Peyer's patch (tissue), 4 donors: ENCODE results near the gene SMYD3. TPM values are rescaled to one million over a fixed set of nuclear protein-coding genes. Genes with fewer than 3 reads are reported as not detected.

ENCODE experiments used
- DNase-seq, 3 donors: peaks; one replicate each; pipeline ENCODE4 v3.0.0-alpha.2; 2017 to 2019
- H3K27ac ChIP-seq, 4 donors: fragments of 200-600 bp; sonication (generic); one replicate each; pipeline ENCODE4 v1.5.1; 2016 to 2019
- H3K27me3 ChIP-seq, 2 donors: fragments of 200-600 bp; sonication (generic); one replicate each; pipeline ENCODE4 v1.5.1; 2019
- H3K36me3 ChIP-seq, 3 donors: fragments of 200-600 bp; sonication (generic); one replicate each; pipeline ENCODE4 v1.5.1; 2016 to 2019
- H3K4me1 ChIP-seq, 4 donors: fragments of 200-600 bp; sonication (generic); one replicate each; pipeline ENCODE4 v1.5.1; 2016 to 2019
- H3K4me3 ChIP-seq, 4 donors: fragments of 200-600 bp; sonication (generic); 1 replicate in 3 of 4; 2 replicates in 1 of 4; pipeline ENCODE4 v1.5.1; 2016 to 2019; ENCODE audit warnings: mild to moderate bottlenecking in 1 of 4
- H3K9me3 ChIP-seq, 4 donors: fragments of 200-600 bp; sonication (generic); one replicate each; pipeline ENCODE4 v1.5.1; 2016 to 2019; ENCODE audit warnings: mild to moderate bottlenecking in 1 of 4
- CTCF ChIP-seq, 6 experiments: fragments of 450-650 bp in 4 of 6; fragments of 200-600 bp in 2 of 6; sonication (generic) in 1 of 6; IDR thresholded peaks; one replicate each; pipeline ENCODE4 v1.5.1; 2017 to 2019; ENCODE audit warnings: antibody characterized with exemption in 6 of 6, mild to moderate bottlenecking in 3 of 6, moderate library complexity in 1 of 6
- POLR2A ChIP-seq, 2 donors: fragments of 450-650 bp; IDR thresholded peaks; one replicate each; pipeline ENCODE4 v1.5.1; 2017; ENCODE audit warnings: antibody characterized with exemption in 2 of 2, mild to moderate bottlenecking in 2 of 2, moderate library complexity in 2 of 2
- total RNA-seq, 4 donors: library from RNA; depleted of rRNA; stranded (reverse); fragments of >200 nt; gene quantifications; one replicate each; pipeline ENCODE4 v1.1.0, GENCODE V29; 2016

The SMYD3 gene
- total RNA-seq, 4 donors from 2014 or later, result 19.8 to 55.3 (median 26.9) TPM

- Histone ChIP-seq H3K27ac (no peak overlapping the region), H3K9me3 (no peaks in the 10 kb centered on the region), H3K4me1 (no peaks in the 10 kb centered on the region), H3K36me3 (no peaks in the 10 kb centered on the region), H3K27me3 (no peaks in the 10 kb centered on the region), H3K4me3 (no peak overlapping the region)
- TF ChIP-seq POLR2A (IDR thresholded peaks at IDR 0.05) (no peak), CTCF (IDR thresholded peaks at IDR 0.05) (no peak)
- DNase-seq, result no peak
Measured at GRCh38 chr1:245915406-245915805, 591.7 kb downstream of the SMYD3 start.

- DNase-seq, result no peak
- Histone ChIP-seq H3K4me1 (no peaks in the 10 kb centered on the region), H3K36me3 (no peaks in the 10 kb centered on the region), H3K27ac (no peak overlapping the region), H3K4me3 (no peak overlapping the region), H3K27me3 (no peaks in the 10 kb centered on the region), H3K9me3 (no peaks in the 10 kb centered on the region)
- TF ChIP-seq POLR2A (IDR thresholded peaks at IDR 0.05) (no peak), CTCF (IDR thresholded peaks at IDR 0.05) (no peak)
Measured at GRCh38 chr1:245908543-245908942, 598.5 kb downstream of the SMYD3 start.

DNA sequence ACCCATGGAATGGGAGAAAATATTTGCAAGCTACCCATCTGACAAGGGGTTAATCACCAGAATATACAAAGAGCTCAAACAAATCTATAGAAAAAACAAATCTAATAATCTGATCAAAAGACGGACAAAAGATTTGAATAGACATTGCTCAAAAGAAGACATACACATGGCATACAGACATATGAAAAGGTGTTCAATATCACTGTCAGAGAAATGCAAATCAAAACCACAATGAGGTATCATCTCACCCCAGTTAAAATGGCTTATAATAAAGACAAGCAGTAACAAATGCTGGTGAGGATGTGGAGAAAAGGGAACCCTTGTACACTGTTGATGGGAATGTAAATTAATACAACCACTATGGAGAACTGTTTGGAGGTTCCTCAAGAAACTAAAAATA, 600.9 kb downstream of the SMYD3 start:
- Histone ChIP-seq H3K4me1 (no peaks in the 10 kb centered on the region), H3K9me3 (no peaks in the 10 kb centered on the region), H3K36me3 (no peaks in the 10 kb centered on the region), H3K4me3 (no peak overlapping the region), H3K27me3 (no peaks in the 10 kb centered on the region), H3K27ac (no peak overlapping the region)
- no peak for DNase-seq
- TF ChIP-seq CTCF (IDR thresholded peaks at IDR 0.05) (no peak), POLR2A (IDR thresholded peaks at IDR 0.05) (no peak)

DNA sequence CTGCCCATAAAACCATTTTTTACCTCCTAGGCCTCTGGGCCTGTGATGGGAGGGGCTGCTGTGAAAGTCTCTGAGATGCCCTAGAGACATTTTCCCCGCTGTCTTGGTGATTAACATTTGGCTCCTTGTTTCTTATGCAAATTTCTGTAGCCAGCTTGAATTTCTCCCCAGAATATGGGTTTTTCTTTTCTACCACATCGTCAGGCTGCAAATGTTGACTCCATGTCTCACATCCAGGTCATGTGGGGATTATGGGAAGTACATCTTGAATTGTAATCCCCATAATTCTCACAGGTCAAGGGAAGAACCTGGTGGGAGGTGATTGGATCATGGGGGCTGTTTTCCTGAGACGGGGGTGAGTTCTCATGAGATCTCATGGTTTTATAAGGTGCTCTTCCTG, 603.2 kb downstream of the SMYD3 start:
- Histone ChIP-seq H3K4me1 (no peaks in the 10 kb centered on the region), H3K4me3 (no peak overlapping the region), H3K9me3 (no peaks in the 10 kb centered on the region), H3K27ac (no peak overlapping the region), H3K27me3 (no peaks in the 10 kb centered on the region), H3K36me3 (no peaks in the 10 kb centered on the region)
- DNase-seq, result no peak
- TF ChIP-seq CTCF (IDR thresholded peaks at IDR 0.05) (no peak), POLR2A (IDR thresholded peaks at IDR 0.05) (no peak)

DNA sequence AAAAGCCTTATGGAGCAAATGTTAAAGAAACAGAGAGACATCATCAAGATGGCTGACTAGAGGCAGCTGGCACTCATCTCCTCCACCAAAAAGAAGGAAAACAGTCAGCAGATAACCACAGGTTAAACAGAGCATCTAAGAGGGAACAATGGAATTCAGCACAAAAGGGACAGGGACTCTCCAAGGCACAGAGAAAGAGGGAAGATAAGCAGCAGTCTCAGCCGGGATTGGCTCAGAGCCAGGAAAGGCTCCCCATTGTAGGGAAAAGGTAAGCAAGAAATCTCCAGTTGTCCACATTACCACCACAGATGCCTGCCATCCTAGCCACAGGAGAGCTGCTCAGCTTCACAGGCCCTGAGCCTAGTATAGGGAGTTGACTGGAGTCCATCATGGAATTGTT, 605.5 kb downstream of the SMYD3 start:
- no peaks in the 10 kb centered on the region for H3K9me3 ChIP-seq
- no peak overlapping the region for H3K4me3 ChIP-seq
- no peaks in the 10 kb centered on the region for H3K27me3 ChIP-seq
- no peaks in the 10 kb centered on the region for H3K36me3 ChIP-seq
- TF ChIP-seq POLR2A (IDR thresholded peaks at IDR 0.05), result no peak
- no peak for TF ChIP-seq CTCF (IDR thresholded peaks at IDR 0.05)
- no peak for DNase-seq
- no peak overlapping the region for H3K27ac ChIP-seq
- no peaks in the 10 kb centered on the region for H3K4me1 ChIP-seq

- Histone ChIP-seq H3K27ac (no peak overlapping the region), H3K4me1 (no peaks in the 10 kb centered on the region), H3K4me3 (no peak overlapping the region), H3K9me3 (no peaks in the 10 kb centered on the region), H3K27me3 (no peaks in the 10 kb centered on the region), H3K36me3 (no peaks in the 10 kb centered on the region)
- no peak for DNase-seq
- no peak for TF ChIP-seq CTCF (IDR thresholded peaks at IDR 0.05)
- no peak for TF ChIP-seq POLR2A (IDR thresholded peaks at IDR 0.05)
Measured at GRCh38 chr1:245901037-245901436, 606.0 kb downstream of the SMYD3 start.
